HS-27A (cell line): Measurements from ENCODE around the gene IL18RAP.

Experiments used
- DNase-seq: peaks from one replicate; pipeline ENCODE4 v3.0.0-alpha.2; 2012; ENCODE audit warnings: low read depth, missing footprints

IL18RAP gene

GRCh38 chr2:102423368-102423767 lies 408 bp downstream of the IL18RAP start:
- DNase-seq: no peak

GRCh38 chr2:102424754-102425153 lies 1.8 kb downstream of the IL18RAP start:
- DNase-seq: no peak

GRCh38 chr2:102425441-102426132 lies 2.6 kb downstream of the IL18RAP start:
- DNase-seq: no peak

GRCh38 chr2:102427249-102427648 lies 4.3 kb downstream of the IL18RAP start:
- DNase-seq: no peak

GRCh38 chr2:102428573-102428972 lies 5.6 kb downstream of the IL18RAP start:
- DNase-seq: no peak

- no peak for DNase-seq
Measured at GRCh38 chr2:102432386-102432785, 9.4 kb downstream of the IL18RAP start.

GRCh38 chr2:102433973-102434654 lies 11.2 kb downstream of the IL18RAP start:
- DNase-seq: no peak

- no peak for DNase-seq
Measured at GRCh38 chr2:102434655-102435381, 11.9 kb downstream of the IL18RAP start.

- DNase-seq: no peak
Measured at GRCh38 chr2:102435741-102436140, 12.8 kb downstream of the IL18RAP start.

GRCh38 chr2:102436323-102436722 lies 13.4 kb downstream of the IL18RAP start:
- DNase-seq: no peak

GRCh38 chr2:102437122-102437521 lies 14.2 kb downstream of the IL18RAP start:
- no peak for DNase-seq

- DNase-seq: no peak
Measured at GRCh38 chr2:102438111-102438510, 15.2 kb downstream of the IL18RAP start.

- DNase-seq: no peak
Measured at GRCh38 chr2:102438578-102438977, 15.6 kb downstream of the IL18RAP start.

- no peak for DNase-seq
Measured at GRCh38 chr2:102439065-102439695, 16.2 kb downstream of the IL18RAP start.

GRCh38 chr2:102442967-102443828 lies 20.2 kb downstream of the IL18RAP start:
- no peak for DNase-seq

- no peak for DNase-seq
Measured at GRCh38 chr2:102444233-102444632, 21.3 kb downstream of the IL18RAP start.

- no peak for DNase-seq
Measured at GRCh38 chr2:102446936-102447335, 24.0 kb downstream of the IL18RAP start.

GRCh38 chr2:102449370-102449974 lies 26.5 kb downstream of the IL18RAP start:
- no peak for DNase-seq

GRCh38 chr2:102451968-102452367 lies 29.0 kb downstream of the IL18RAP start:
- DNase-seq: no peak

GRCh38 chr2:102453501-102453900 lies 30.5 kb downstream of the IL18RAP start:
- DNase-seq: no peak

- no peak for DNase-seq
Measured at GRCh38 chr2:102455061-102455670, 32.2 kb downstream of the IL18RAP start.
